B cell (primary cell): ENCODE measurements around the gene SHBG.

Experiments
- EZH2 ChIP-seq: IDR thresholded peaks from 2 replicates; pipeline ENCODE4 v1.6.1; 2012; ENCODE audit warnings: borderline replicate concordance, low read depth, mild to moderate bottlenecking, moderate library complexity, low read length; ENCODE audit not compliant: insufficient read depth, poor library complexity, severe bottlenecking
- TF ChIP-seq, protein P1 (sequence below): fragments of 200-600 bp; IDR thresholded peaks from one replicate; pipeline ENCODE4 v1.8.0; 2022; ENCODE audit warnings: antibody characterized with exemption, mild to moderate bottlenecking

DNA sequence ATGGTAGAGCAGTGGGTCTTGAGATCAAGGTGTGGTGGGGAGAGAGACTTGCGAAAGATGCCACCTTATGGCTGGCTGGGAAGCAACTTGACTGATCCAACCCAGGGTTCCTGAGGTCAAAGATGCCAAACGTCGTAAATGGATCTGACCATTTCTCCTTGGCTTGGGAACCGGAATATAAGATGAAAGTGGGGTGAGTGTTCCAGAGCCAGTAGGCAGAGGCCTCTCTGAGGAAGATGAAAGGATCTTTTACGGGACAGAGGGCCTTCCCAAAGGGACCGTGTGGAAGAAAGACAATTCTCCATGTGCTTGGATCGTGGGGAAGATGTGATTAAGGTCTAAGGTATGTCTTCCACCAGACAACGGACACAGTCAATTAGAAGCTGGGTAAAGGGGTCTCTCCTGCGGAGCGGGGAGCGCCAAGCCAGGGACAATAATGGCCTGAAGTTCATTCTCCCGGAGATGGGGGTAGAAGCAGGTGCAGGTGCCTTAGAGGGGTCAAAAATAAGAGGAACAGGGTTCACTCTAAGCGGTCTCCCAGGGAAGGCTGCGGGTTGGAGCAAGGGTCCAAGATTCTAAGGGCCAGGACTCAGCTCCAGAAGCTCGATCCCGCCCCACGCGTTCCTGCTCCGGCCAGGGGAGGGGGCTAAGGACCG lies 16.0 kb upstream of the SHBG start:
- TF ChIP-seq, protein P1, sequence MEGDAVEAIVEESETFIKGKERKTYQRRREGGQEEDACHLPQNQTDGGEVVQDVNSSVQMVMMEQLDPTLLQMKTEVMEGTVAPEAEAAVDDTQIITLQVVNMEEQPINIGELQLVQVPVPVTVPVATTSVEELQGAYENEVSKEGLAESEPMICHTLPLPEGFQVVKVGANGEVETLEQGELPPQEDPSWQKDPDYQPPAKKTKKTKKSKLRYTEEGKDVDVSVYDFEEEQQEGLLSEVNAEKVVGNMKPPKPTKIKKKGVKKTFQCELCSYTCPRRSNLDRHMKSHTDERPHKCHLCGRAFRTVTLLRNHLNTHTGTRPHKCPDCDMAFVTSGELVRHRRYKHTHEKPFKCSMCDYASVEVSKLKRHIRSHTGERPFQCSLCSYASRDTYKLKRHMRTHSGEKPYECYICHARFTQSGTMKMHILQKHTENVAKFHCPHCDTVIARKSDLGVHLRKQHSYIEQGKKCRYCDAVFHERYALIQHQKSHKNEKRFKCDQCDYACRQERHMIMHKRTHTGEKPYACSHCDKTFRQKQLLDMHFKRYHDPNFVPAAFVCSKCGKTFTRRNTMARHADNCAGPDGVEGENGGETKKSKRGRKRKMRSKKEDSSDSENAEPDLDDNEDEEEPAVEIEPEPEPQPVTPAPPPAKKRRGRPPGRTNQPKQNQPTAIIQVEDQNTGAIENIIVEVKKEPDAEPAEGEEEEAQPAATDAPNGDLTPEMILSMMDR: no peak
- no peak for TF ChIP-seq EZH2
